ENCODE data around the gene NODAL.

- no peak for TF ChIP-seq POLR2A (IDR thresholded peaks at IDR 0.05; ENCODE audit: low read length)
- no peak for TF ChIP-seq EP300 (IDR thresholded peaks at IDR 0.05)
- no peak for TF ChIP-seq CTCF (IDR thresholded peaks at IDR 0.05)
- TF ChIP-seq ZFP36 (IDR thresholded peaks at IDR 0.05; ENCODE audit: borderline replicate concordance, partially characterized antibody) = no peak
Observed at GRCh38 chr10:70465832-70466231, 24.4 kb upstream of the NODAL start.

Data from A549 (cell line).